HG03442 (cell line): Measurements from ENCODE around the gene HOXB8.

Experiments
- ATAC-seq: cut with Tn5 transposase; IDR thresholded peaks from one replicate; pipeline ENCODE4 v1.9.1; 2021; ENCODE audit warnings: mild to moderate bottlenecking, moderate library complexity; ENCODE audit not compliant: unreplicated experiment

HOXB8 gene

GRCh38 chr17:48637323-48638260, 22.5 kb upstream of the HOXB8 start:
- no peak for ATAC-seq

GRCh38 chr17:48636177-48637018, 21.3 kb upstream of the HOXB8 start:
- no peak for ATAC-seq

GRCh38 chr17:48634493-48635208, 19.6 kb upstream of the HOXB8 start:
- no peak for ATAC-seq

GRCh38 chr17:48633266-48633677, 18.2 kb upstream of the HOXB8 start:
- ATAC-seq: no peak

- ATAC-seq: no peak
Observed at GRCh38 chr17:48632579-48633265, 17.6 kb upstream of the HOXB8 start.

GRCh38 chr17:48631693-48632578, 16.8 kb upstream of the HOXB8 start:
- no peak for ATAC-seq

GRCh38 chr17:48630925-48631692, 16.0 kb upstream of the HOXB8 start:
- ATAC-seq: no peak

- no peak for ATAC-seq
Observed at GRCh38 chr17:48630009-48630924, 15.2 kb upstream of the HOXB8 start.

GRCh38 chr17:48629411-48629759, 14.3 kb upstream of the HOXB8 start:
- ATAC-seq: no peak

- no peak for ATAC-seq
Observed at GRCh38 chr17:48628649-48629410, 13.7 kb upstream of the HOXB8 start.

- ATAC-seq: no peak
Observed at GRCh38 chr17:48627623-48628521, 12.8 kb upstream of the HOXB8 start.

GRCh38 chr17:48627118-48627597, 12.1 kb upstream of the HOXB8 start:
- ATAC-seq: no peak

- ATAC-seq: no peak
Observed at GRCh38 chr17:48626245-48627117, 11.4 kb upstream of the HOXB8 start, which contains the start of gene HOXB9. Gene HOXB9 (minus strand): TSS chr17:48626358. CDS start chr17:48626269, 89 bp downstream.

- ATAC-seq: no peak
Observed at GRCh38 chr17:48625495-48626244, 10.6 kb upstream of the HOXB8 start.
